Measurements from ENCODE around the gene DNAH3. TPM values are rescaled to one million over a fixed set of nuclear protein-coding genes. Genes with fewer than 3 reads are reported as not detected.
"Not testable (repeated sequence)": the region's sequence is repeated elsewhere in the genome, so short reads cannot be mapped to it uniquely, and the experiment has no call there.

The DNAH3 gene
- total RNA-seq, 5 donors from 2014 or later (not counting 1 experiment from before 2014, with no cell fraction given) = not detected

- no peaks in the 10 kb centered on the region for H3K36me3 ChIP-seq (ENCODE audit: control insufficient read depth in 2 of 2, extremely low read depth in 1 of 2, insufficient read depth in 1 of 2, low read length in 1 of 2)
- peaks cover 0 to 3% of the 10 kb centered on the region in 2 donors for H3K27me3 Mint-ChIP-seq
Measured at GRCh38 chr16:21125191-21125590, 25.5 kb downstream of the DNAH3 start.

GRCh38 chr16:21120976-21121520, 29.6 kb downstream of the DNAH3 start:
- Mint-ChIP-seq H3K9me3 (peaks cover 0 to 3% (median 0%) of the 10 kb centered on the region in 3 donors), H3K27ac (no peak overlapping the region), H3K36me3 (peaks cover 6% of the 10 kb centered on the region), H3K4me3 (no peak overlapping the region), H3K27me3 (peaks cover 0 to 4% of the 10 kb centered on the region in 2 donors), H3K4me1 (peaks cover 14 to 22% (median 19%) of the 10 kb centered on the region in 3 donors)
- Histone ChIP-seq H3K36me3 (ENCODE audit: control insufficient read depth in 2 of 2, extremely low read depth in 1 of 2, insufficient read depth in 1 of 2, low read length in 1 of 2) (no peaks in the 10 kb centered on the region), H3K9me3 (no peaks in the 10 kb centered on the region), H3K4me1 (ENCODE audit: control insufficient read depth in 1 of 2, extremely low read depth in 1 of 2, insufficient read depth in 2 of 2, low read length in 2 of 2) (no peaks in the 10 kb centered on the region), H3K27ac (ENCODE audit: low read length) (no peak overlapping the region), H3K4me3 (ENCODE audit: control insufficient read depth in 1 of 2, extremely low read depth in 1 of 2, low read length in 1 of 2) (no peak overlapping the region), H3K27me3 (replicated peaks in 1 of 2; ENCODE audit: control insufficient read depth in 2 of 2, extremely low read depth in 1 of 2, insufficient read depth in 2 of 2, low read length in 1 of 2) (no peaks in the 10 kb centered on the region)
- ChIA-PET CTCF (interaction anchor here (0.5 to 1.2 kb wide), 3 partner anchors 46 to 246 kb away, joined by 3 to 6 read pairs (median 3); no protein-coding TSS in a partner anchor), POLR2A (no interaction called here)
- DNase-seq = no peak
- 86% methylated on average over 1 of the region's 2 CpGs for WGBS (ENCODE audit: insufficient coverage)
- ATAC-seq (replicated peaks in 1 of 4) = no peak

More at GRCh38 chr16:21125191-21125590, 25.5 kb downstream of the DNAH3 start:
- no peaks in the 10 kb centered on the region for H3K4me1 Mint-ChIP-seq
- H3K4me3 Mint-ChIP-seq = no peak overlapping the region
- Histone ChIP-seq H3K4me1 (ENCODE audit: control insufficient read depth in 1 of 2, extremely low read depth in 1 of 2, insufficient read depth in 2 of 2, low read length in 2 of 2) (no peaks in the 10 kb centered on the region), H3K27ac (ENCODE audit: low read length) (no peak overlapping the region), H3K9me3 (no peaks in the 10 kb centered on the region), H3K4me3 (ENCODE audit: control insufficient read depth in 1 of 2, extremely low read depth in 1 of 2, low read length in 1 of 2) (no peak overlapping the region), H3K27me3 (replicated peaks in 1 of 2; ENCODE audit: control insufficient read depth in 2 of 2, extremely low read depth in 1 of 2, insufficient read depth in 2 of 2, low read length in 1 of 2) (peaks cover 0 to 10% of the 10 kb centered on the region in 2 experiments)
- 83% methylated on average over 4 of the region's 7 CpGs for WGBS (ENCODE audit: insufficient coverage)
- peaks cover 4% of the 10 kb centered on the region for H3K36me3 Mint-ChIP-seq
- ChIA-PET POLR2A (no interaction called here), CTCF (no interaction called here)
- H3K27ac Mint-ChIP-seq = no peak overlapping the region
- no peaks in the 10 kb centered on the region for H3K9me3 Mint-ChIP-seq
- DNase-seq (no peak), ATAC-seq (replicated peaks in 1 of 4) (no peak)

- H3K9me3 Mint-ChIP-seq = peaks cover 0 to 3% (median 0%) of the 10 kb centered on the region in 3 donors
- Histone ChIP-seq H3K27ac (ENCODE audit: low read length) (no peak overlapping the region), H3K4me3 (ENCODE audit: control insufficient read depth in 1 of 2, extremely low read depth in 1 of 2, low read length in 1 of 2) (no peak overlapping the region), H3K36me3 (ENCODE audit: control insufficient read depth in 2 of 2, extremely low read depth in 1 of 2, insufficient read depth in 1 of 2, low read length in 1 of 2) (no peaks in the 10 kb centered on the region), H3K4me1 (ENCODE audit: control insufficient read depth in 1 of 2, extremely low read depth in 1 of 2, insufficient read depth in 2 of 2, low read length in 2 of 2) (no peaks in the 10 kb centered on the region), H3K27me3 (replicated peaks in 1 of 2; ENCODE audit: control insufficient read depth in 2 of 2, extremely low read depth in 1 of 2, insufficient read depth in 2 of 2, low read length in 1 of 2) (no peaks in the 10 kb centered on the region), H3K9me3 (no peaks in the 10 kb centered on the region)
- ChIA-PET POLR2A (no interaction called here), CTCF (no interaction called here)
- H3K4me3 Mint-ChIP-seq = peak overlapping the region in 1 of 3 donors; percentile 0
- H3K4me1 Mint-ChIP-seq = peaks cover 16 to 22% (median 19%) of the 10 kb centered on the region in 3 donors
- WGBS (ENCODE audit: insufficient coverage) = no CpG with 5 or more reads among the region's 4 CpGs
- H3K36me3 Mint-ChIP-seq = peaks cover 6% of the 10 kb centered on the region
- no peak for DNase-seq
- H3K27me3 Mint-ChIP-seq = peaks cover 0 to 4% of the 10 kb centered on the region in 2 donors
- H3K27ac Mint-ChIP-seq = no peak overlapping the region
- ATAC-seq (replicated peaks in 1 of 4) = no peak
Measured at GRCh38 chr16:21117567-21117966, 33.1 kb downstream of the DNAH3 start.

GRCh38 chr16:21116148-21116693, 34.4 kb downstream of the DNAH3 start:
- peaks cover 16 to 22% (median 19%) of the 10 kb centered on the region in 3 donors for H3K4me1 Mint-ChIP-seq
- ATAC-seq (replicated peaks in 1 of 4) = peak in 1 of 4 experiments; percentile 46
- peaks cover 0 to 4% of the 10 kb centered on the region in 2 donors for H3K27me3 Mint-ChIP-seq

GRCh38 chr16:21115551-21115950, 35.1 kb downstream of the DNAH3 start:
- no CpG with 5 or more reads among the region's 4 CpGs for WGBS (ENCODE audit: insufficient coverage)
- not testable (repeated sequence) for H3K4me3 ChIP-seq (ENCODE audit: control insufficient read depth in 1 of 2, extremely low read depth in 1 of 2, low read length in 1 of 2); H3K27me3 Mint-ChIP-seq

More at GRCh38 chr16:21116148-21116693, 34.4 kb downstream of the DNAH3 start:
- H3K9me3 Mint-ChIP-seq = peaks cover 0 to 3% (median 0%) of the 10 kb centered on the region in 3 donors
- H3K27ac Mint-ChIP-seq = peak overlapping the region; percentile 67 to 75
- peaks cover 6% of the 10 kb centered on the region for H3K36me3 Mint-ChIP-seq
- H3K27me3 ChIP-seq (replicated peaks in 1 of 2; ENCODE audit: control insufficient read depth in 2 of 2, extremely low read depth in 1 of 2, insufficient read depth in 2 of 2, low read length in 1 of 2) = no peaks in the 10 kb centered on the region
- no peaks in the 10 kb centered on the region for H3K4me1 ChIP-seq (ENCODE audit: control insufficient read depth in 1 of 2, extremely low read depth in 1 of 2, insufficient read depth in 2 of 2, low read length in 2 of 2)
- no peaks in the 10 kb centered on the region for H3K9me3 ChIP-seq
- ChIA-PET CTCF (interaction anchor here in 1 of 2 donors (0.6 kb wide), 1 partner anchor 1517 kb away, joined by 4 read pairs; no protein-coding TSS in a partner anchor), POLR2A (no interaction called here)
- peak overlapping the region; percentile 79 to 80 (median 80) for H3K4me3 Mint-ChIP-seq
- peak in 6 of 35 experiments; percentile 1 to 14 (median 3) for DNase-seq
- H3K27ac ChIP-seq (ENCODE audit: low read length) = no peak overlapping the region
- WGBS (ENCODE audit: insufficient coverage) = 4% methylated on average over 4 of the region's 13 CpGs
- H3K4me3 ChIP-seq (ENCODE audit: control insufficient read depth in 1 of 2, extremely low read depth in 1 of 2, low read length in 1 of 2) = peak overlapping the region; percentile 15 to 32
- no peaks in the 10 kb centered on the region for H3K36me3 ChIP-seq (ENCODE audit: control insufficient read depth in 2 of 2, extremely low read depth in 1 of 2, insufficient read depth in 1 of 2, low read length in 1 of 2)

GRCh38 chr16:21103941-21104860, 46.4 kb downstream of the DNAH3 start:
- CTCF ChIA-PET = no interaction called here
- H3K4me3 ChIP-seq (ENCODE audit: control insufficient read depth in 1 of 2, extremely low read depth in 1 of 2, low read length in 1 of 2) = no peak overlapping the region
- Mint-ChIP-seq H3K27me3 (peaks cover 3 to 14% of the 10 kb centered on the region in 2 donors), H3K27ac (no peak overlapping the region), H3K4me1 (no peaks in the 10 kb centered on the region), H3K4me3 (no peak overlapping the region), H3K36me3 (no peaks in the 10 kb centered on the region), H3K9me3 (no peaks in the 10 kb centered on the region)
- H3K9me3 ChIP-seq = no peaks in the 10 kb centered on the region
- H3K4me1 ChIP-seq (ENCODE audit: control insufficient read depth in 1 of 2, extremely low read depth in 1 of 2, insufficient read depth in 2 of 2, low read length in 2 of 2) = no peaks in the 10 kb centered on the region
- DNase-seq = no peak
- WGBS (ENCODE audit: insufficient coverage) = 74% methylated on average over 4 of the region's 9 CpGs
- H3K27me3 ChIP-seq (replicated peaks in 1 of 2; ENCODE audit: control insufficient read depth in 2 of 2, extremely low read depth in 1 of 2, insufficient read depth in 2 of 2, low read length in 1 of 2) = peaks cover 0 to 4% of the 10 kb centered on the region in 2 experiments
- H3K36me3 ChIP-seq (ENCODE audit: control insufficient read depth in 2 of 2, extremely low read depth in 1 of 2, insufficient read depth in 1 of 2, low read length in 1 of 2) = no peaks in the 10 kb centered on the region
- H3K27ac ChIP-seq (ENCODE audit: low read length) = no peak overlapping the region
- no peak for ATAC-seq (replicated peaks in 1 of 4)
- POLR2A ChIA-PET = no interaction called here

More at GRCh38 chr16:21115551-21115950, 35.1 kb downstream of the DNAH3 start:
- H3K9me3 ChIP-seq; H3K27ac ChIP-seq (ENCODE audit: low read length); CTCF ChIA-PET; H3K27me3 ChIP-seq (replicated peaks in 1 of 2; ENCODE audit: control insufficient read depth in 2 of 2, extremely low read depth in 1 of 2, insufficient read depth in 2 of 2, low read length in 1 of 2); H3K27ac Mint-ChIP-seq; H3K36me3 Mint-ChIP-seq; POLR2A ChIA-PET; H3K36me3 ChIP-seq (ENCODE audit: control insufficient read depth in 2 of 2, extremely low read depth in 1 of 2, insufficient read depth in 1 of 2, low read length in 1 of 2); H3K4me1 ChIP-seq (ENCODE audit: control insufficient read depth in 1 of 2, extremely low read depth in 1 of 2, insufficient read depth in 2 of 2, low read length in 2 of 2); DNase-seq; ATAC-seq (replicated peaks in 1 of 4); H3K9me3 Mint-ChIP-seq: not testable (repeated sequence)
- H3K4me1 Mint-ChIP-seq = peaks cover 16 to 22% (median 19%) of the 10 kb centered on the region in 3 donors
- peak overlapping the region in 1 of 3 donors; percentile 3 for H3K4me3 Mint-ChIP-seq
